ENCODE measurements around the gene CDH23.
A peak's percentile ranks its signal among the peaks of the same experiment; 100 is the strongest.
"Not testable (repeated sequence)": the region's sequence is repeated elsewhere in the genome, so short reads cannot be mapped to it uniquely, and the experiment has no call there.

Gene CDH23

GRCh38 chr10:71396711-71397295 lies at the start of gene CDH23:
TSS of gene CDH23 (plus strand) at chr10:71396920. CDS start at chr10:71439832, 42,912 bp downstream.
- intact Hi-C loops (cut with DNase I): loop anchor here (10.0 kb wide), 1 partner anchor 178 kb away; no protein-coding TSS in a partner anchor
- peak in 30 of 42 donors; percentile 34 to 80 (median 52) for DNase-seq

DNA sequence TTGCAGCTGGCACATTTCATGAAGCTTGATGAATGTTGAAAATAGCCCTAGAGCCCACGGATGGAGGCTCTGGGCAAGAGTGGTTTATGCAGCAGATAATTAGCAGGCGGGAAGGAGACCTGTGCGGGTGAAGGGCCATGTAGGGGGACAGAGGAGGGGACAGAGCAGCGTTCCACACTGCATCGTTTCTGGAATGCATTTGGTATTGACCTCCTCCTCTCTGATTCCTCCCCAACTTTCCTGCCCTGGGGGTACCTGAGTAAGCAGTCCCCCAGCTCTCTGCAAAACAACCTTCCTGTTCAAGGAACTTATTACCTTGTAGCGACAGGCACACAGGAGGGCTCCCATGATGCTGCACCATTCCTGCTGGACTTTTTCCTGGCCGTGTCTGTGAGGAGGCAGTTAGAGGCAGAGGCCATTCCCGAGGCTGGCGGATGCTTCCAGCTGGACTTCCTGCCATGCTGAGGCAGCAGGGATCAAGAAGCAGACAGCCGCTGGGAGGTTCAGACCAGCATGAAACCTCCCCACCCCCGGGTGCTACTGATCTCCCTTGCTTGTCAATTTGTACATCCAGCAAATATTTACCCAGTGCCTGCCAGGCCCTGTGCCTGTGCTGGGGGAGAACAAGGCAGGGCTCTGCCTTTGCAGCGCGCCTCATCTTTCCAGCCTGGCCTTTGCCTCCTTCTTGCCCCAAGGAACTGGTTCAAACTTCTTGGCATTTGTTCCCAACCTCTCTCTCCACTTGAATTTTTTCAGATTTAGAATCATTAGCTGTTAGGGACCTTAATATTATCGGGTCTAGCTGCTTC lies 48.9 kb upstream of the CDH23 start:
- intact Hi-C loops (cut with DNase I): no loop called here
- DNase-seq: no peak

DNA sequence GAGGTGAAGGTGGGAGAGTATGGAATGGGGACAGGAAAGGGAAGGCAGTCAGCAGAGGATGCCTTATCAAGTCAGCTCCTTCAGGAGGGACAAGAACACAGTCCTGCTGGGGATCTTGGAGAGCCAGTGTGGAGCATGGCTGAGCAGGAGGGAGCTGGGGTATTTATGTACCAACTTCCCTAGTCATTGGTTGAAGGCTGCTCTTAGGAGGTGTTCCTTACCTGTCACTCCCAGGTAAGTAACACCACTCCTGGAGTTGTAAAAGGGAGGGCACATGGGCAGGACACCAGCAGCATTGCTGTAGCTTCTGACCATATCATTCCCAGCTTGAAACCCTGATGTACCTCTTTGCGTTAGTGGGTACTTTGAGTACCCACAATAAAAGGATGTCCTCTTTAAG lies 47.9 kb upstream of the CDH23 start:
- intact Hi-C loops (cut with DNase I): no loop called here
- no peak for DNase-seq

DNA sequence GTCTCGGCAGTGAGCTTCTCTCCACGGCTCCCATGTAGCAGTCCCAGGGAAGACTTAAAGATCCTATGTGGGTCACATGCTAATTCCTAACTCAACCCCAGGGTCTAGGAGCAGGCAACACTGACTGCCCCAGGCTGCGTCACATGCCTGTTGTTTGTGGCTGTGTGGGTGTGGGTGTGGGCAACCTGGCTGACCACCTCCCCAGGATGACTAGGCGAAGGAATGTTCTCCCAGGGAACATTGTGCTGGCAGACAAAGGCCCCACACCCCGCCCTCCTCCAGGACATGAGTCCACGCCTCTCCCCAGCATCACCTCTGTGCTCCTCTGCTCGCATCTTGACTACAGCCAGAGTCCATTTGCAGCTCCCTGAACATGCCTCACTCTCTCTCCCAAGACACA lies 47.3 kb upstream of the CDH23 start:
- intact Hi-C loops (cut with DNase I): no loop called here
- DNase-seq: no peak

GRCh38 chr10:71351087-71351486 lies 45.6 kb upstream of the CDH23 start:
- no peak for DNase-seq
- intact Hi-C loops (cut with DNase I): no loop called here

- DNase-seq: peak in 22 of 42 donors; percentile 18 to 62 (median 36)
These were observed 44.9 kb upstream of the CDH23 start for GRCh38 chr10:71351628-71352319.

GRCh38 chr10:71353639-71354038 lies 43.1 kb upstream of the CDH23 start:
- intact Hi-C loops (cut with DNase I): no loop called here
- no peak for DNase-seq

More at GRCh38 chr10:71351628-71352319, 44.9 kb upstream of the CDH23 start:
- intact Hi-C loops (cut with DNase I): no loop called here

- intact Hi-C loops (cut with DNase I): no loop called here
- no peak for DNase-seq
These were observed 41.9 kb upstream of the CDH23 start for GRCh38 chr10:71354776-71355175.

DNA sequence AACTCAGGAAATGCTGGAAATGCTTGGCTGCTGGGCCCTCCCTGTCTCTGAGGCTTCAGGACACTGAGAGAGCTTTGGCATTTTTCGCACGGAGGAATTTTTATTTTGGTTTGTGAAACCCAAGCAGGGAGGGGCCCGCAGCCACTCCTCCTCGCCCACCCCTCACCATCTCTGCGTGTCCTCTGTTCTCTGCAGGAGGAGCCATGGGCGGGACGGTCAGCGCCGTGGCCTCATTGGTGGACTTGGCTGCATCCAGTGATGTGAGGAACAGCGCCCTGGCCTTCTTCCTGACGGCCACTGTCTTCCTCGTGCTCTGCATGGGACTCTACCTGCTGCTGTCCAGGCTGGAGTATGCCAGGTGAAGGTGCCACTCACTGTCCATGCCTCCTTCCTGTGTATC lies 40.8 kb upstream of the CDH23 start:
- intact Hi-C loops (cut with DNase I): no loop called here
- DNase-seq: no peak

DNA sequence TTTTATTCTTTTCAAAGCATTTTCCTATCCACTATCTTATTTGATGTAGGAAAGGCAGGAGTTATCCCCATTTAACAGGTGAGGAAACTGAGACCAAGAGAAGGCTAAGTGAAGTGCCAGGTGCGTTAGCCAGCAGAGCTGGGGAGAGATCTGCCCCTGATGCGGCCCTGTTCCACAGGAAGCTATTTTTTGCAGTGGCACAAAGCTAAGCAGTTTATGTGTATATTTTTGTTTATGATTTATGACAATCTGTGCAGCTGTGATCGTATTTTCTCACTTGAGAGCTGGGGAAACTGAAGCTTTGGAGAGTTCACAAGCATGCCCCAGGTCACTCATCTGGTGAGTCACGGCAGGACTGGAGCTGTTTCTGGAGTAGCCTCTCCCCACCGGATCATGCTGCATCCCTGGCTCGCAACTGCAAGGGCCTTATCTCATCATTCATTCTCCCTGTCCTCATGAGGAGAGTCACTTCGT lies 38.9 kb upstream of the CDH23 start:
- no peak for DNase-seq
- intact Hi-C loops (cut with DNase I): no loop called here

DNA sequence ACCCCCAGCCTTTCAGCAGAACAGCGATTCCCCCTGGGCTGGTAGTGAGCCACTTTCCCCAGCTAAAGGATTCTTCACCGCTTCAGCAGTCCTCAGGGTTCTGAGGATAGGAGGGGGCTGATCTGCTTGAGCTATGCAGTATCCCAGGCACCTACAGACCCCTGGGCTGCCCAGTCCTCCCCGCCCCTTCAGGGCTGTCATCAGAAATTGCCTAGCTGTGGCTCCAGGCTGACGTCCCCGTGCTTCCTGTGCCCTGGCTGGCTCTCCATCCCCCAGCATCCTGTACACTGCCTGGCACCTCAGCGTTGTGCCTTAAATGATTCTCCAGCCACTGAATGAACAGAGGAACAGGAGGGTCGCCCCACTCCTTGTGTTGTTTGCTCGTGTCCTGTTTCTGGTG lies 38.4 kb upstream of the CDH23 start:
- intact Hi-C loops (cut with DNase I): no loop called here

DNA sequence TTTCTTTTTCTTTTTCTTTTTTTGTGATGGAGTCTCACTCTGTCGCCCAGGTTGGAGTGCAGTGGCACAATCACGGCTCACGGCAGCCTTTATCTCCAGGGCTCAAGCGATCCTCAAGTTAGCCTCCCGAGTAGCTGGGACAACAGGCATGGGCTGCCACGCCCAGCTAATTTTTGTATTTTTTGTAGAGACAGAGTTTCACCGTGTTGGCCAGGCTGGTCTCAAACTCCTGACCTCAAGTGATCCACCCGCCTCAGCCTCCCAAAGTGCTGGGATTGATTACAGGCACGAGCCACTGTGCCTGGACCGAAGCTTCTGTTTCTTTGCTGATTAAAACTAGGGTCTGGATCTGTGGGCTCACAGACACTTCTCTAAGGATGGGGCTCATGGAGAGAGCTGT lies 37.8 kb upstream of the CDH23 start:
- intact Hi-C loops (cut with DNase I); DNase-seq: not testable (repeated sequence)

More for the DNA sequence above, 38.4 kb upstream of the CDH23 start:
- DNase-seq: peak in 1 of 42 donors; percentile 19

DNA sequence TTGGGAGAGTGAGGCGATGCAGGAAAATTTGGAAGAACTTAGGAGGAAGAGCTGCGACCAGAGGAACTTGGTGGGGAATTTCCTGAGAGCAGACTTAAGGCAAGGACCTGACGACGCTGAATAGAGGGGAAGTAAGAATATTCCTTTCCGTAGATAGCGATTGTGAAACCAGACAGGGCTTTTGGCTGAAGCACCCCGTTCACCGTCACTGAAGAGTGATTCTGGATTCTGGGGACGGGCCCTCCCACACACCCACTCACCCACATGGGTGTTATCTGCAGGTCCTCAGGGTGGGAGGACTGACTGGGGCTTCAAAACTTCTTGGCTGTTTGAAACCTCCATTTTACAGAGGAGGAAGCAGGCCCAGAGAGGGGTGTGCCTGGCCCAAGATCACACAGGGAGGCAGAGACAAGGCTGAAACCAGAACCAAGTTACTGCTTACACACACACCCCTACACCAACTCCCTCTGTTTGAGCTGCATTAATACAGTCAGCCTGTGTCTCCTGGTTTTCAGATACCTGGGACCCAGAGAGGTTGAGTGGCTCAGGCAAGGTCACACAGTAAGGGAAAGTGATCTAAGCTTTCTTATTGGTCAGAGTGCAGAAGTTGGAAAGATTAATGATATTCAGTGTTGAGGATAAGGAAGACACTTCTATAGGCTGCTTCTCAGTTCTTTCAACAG lies 37.2 kb upstream of the CDH23 start:
- intact Hi-C loops (cut with DNase I): no loop called here
- peak in 8 of 42 donors; percentile 17 to 48 (median 30) for DNase-seq

DNA sequence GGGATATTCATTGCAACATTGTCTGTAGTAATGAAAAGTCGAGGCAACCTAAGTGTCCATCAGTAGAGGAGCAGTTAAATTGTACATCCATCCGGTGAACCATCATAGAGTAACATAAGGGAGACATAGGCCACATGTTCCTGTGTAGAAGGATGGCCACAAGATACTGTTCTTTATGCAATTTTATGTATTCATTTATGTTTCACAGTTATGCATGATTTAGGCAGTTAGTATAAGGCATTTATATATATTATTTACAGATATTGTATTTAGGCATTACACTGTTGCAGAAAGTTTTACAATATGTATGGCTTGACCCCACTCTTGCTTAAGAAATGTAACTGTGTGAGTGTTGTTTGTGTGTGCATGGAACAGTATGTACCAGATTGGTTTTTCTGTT lies 36.0 kb upstream of the CDH23 start:
- DNase-seq: no peak
- intact Hi-C loops (cut with DNase I): no loop called here

DNA sequence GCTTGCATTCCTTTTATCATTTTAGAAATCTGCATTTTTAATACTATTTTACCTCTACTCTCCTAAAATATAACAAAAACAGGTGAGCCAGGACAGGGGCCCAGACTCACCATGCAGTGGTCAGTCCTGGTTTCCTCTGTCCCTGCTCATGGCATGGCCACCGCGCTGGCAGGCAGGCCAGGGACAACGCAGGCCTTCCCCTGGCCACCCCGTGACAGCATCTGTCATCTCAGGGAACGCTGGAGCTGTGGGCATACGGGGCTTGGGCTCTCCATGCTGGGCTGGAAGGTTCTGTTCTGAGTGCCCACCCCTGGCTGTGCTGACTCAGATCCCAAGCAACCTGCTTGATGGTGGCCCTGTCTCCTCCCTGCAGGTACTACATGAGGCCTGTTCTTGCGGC lies 35.1 kb upstream of the CDH23 start:
- no peak for DNase-seq
- intact Hi-C loops (cut with DNase I): no loop called here

GRCh38 chr10:71362141-71362540 lies 34.6 kb upstream of the CDH23 start:
- intact Hi-C loops (cut with DNase I): no loop called here

GRCh38 chr10:71363936-71364335 lies 32.8 kb upstream of the CDH23 start:
- intact Hi-C loops (cut with DNase I): no loop called here
- DNase-seq: no peak

More at GRCh38 chr10:71362141-71362540, 34.6 kb upstream of the CDH23 start:
- no peak for DNase-seq

DNA sequence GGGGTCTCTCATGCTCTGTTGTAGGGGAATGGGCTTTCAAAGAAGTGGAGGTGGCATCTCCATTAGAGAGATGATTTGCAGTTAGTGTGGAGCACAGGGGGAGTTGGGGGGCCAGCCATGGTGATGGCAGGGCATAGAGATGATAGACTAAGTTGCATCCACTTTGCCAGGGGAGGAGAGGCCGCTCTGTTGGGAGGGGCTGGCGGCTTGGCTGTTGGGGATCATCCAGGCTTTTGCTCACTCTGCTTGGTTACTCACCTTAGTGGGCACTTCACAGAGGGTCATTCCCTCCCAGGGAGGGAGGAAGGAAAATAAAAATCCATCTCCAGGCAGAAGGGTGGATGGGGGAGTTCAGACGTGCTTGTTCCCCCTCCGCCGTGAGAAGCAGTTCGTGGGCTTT lies 31.4 kb upstream of the CDH23 start:
- intact Hi-C loops (cut with DNase I): no loop called here
- no peak for DNase-seq

GRCh38 chr10:71366690-71367089 lies 30.0 kb upstream of the CDH23 start:
- peak in 5 of 42 donors; percentile 22 to 71 (median 53) for DNase-seq
- intact Hi-C loops (cut with DNase I): no loop called here
